HCT116 (cell line): ENCODE measurements around the gene PLEKHA4. TPM values are rescaled to one million over a fixed set of nuclear protein-coding genes. Genes with fewer than 3 reads are reported as not detected.

Experiments
- ATAC-seq: fragments of 200-7000 bp; cut with Tn5 transposase; 2 replicates; pipeline ENCODE4 v1.9.1; 2020; ENCODE audit warnings: mild to moderate bottlenecking, moderate library complexity
- BruUV-seq: library from RNA; stranded (reverse); fragments of 400-500 nt; replicated peaks from 2 replicates; lab custom pipeline; 2021; lab: Mats Ljungman, UMichigan
- CTCF ChIA-PET: fragments of 300-600 bp; sonication (Branson Sonifier 250); formaldehyde crosslinking; loops from one replicate; lab custom pipeline; 2021; ENCODE audit warnings: antibody characterized with exemption; lab: Charles Lee
- POLR2A ChIA-PET: fragments of 300-600, 350-600 bp; sonication (Branson Sonifier 250); formaldehyde crosslinking; loops from one replicate; lab custom pipeline; 2021; ENCODE audit warnings: antibody characterized with exemption; lab: Charles Lee
- RAD21 ChIA-PET, 2 experiments: fragments of 300-600 bp; sonication (Branson Sonifier 250); formaldehyde crosslinking; loops; one replicate each; lab custom pipeline; 2023; ENCODE audit warnings: low total read pairs in 2 of 2; ENCODE audit not compliant: uncharacterized antibody in 2 of 2, unreplicated experiment in 2 of 2, low non-redundant PET in 1 of 2; lab: Charles Lee
- DNase-seq: peaks from one replicate; pipeline ENCODE4 v3.0.0-alpha.2; 2010; ENCODE audit warnings: low read depth, low spot score
- H2AFZ ChIP-seq: fragments of 200-600 bp; shearing (Covaris generic), sonication (generic); 2 replicates; pipeline ENCODE4 v1.6.1; 2017; ENCODE audit warnings: low read depth, mixed run types, mixed read lengths, antibody characterized with exemption, low read length; ENCODE audit not compliant: poor library complexity, severe bottlenecking
- H3K27ac ChIP-seq: 2 replicates; pipeline ENCODE4 v1.5.1; 2012; ENCODE audit warnings: low read depth, low read length
- H3K27me3 ChIP-seq: fragments of 200-600 bp; sonication (generic); 2 replicates; pipeline ENCODE4 v1.6.1; 2016; ENCODE audit warnings: mixed run types, low read length, mixed read lengths; ENCODE audit not compliant: insufficient read depth
- H3K36me3 ChIP-seq, 2 experiments: fragments of 200-500 bp in 1 of 2; fragments of 200-600 bp in 1 of 2; sonication (Bioruptor generic) in 1 of 2; sonication (generic) in 1 of 2; 2 replicates each; pipeline versions ENCODE4 v1.5.1 to v1.6.1; 2014 to 2016; ENCODE audit warnings: low read length in 2 of 2, inconsistent platforms in 1 of 2, mixed read lengths in 1 of 2, mixed run types in 1 of 2; ENCODE audit not compliant: insufficient read depth in 2 of 2, control insufficient read depth in 1 of 2
- H3K4me1 ChIP-seq, 2 experiments: fragments of 200-600 bp in 1 of 2; sonication (generic) in 1 of 2; 2 replicates each; pipeline versions ENCODE4 v1.5.1 to v1.6.1; 2012 to 2017; ENCODE audit warnings: low read length in 2 of 2, inconsistent platforms in 1 of 2, mild to moderate bottlenecking in 1 of 2, mixed read lengths in 1 of 2, mixed run types in 1 of 2, moderate library complexity in 1 of 2; ENCODE audit not compliant: insufficient read depth in 2 of 2, control insufficient read depth in 1 of 2
- H3K4me2 ChIP-seq: fragments of 200-600 bp; sonication (generic); 2 replicates; pipeline ENCODE4 v1.6.1; 2017; ENCODE audit warnings: mixed run types, low read length, mixed read lengths
- H3K4me3 ChIP-seq, 2 experiments: fragments of 200-600 bp in 1 of 2; sonication (generic) in 1 of 2; replicated peaks in 1 of 2; 2 replicates each; pipeline ENCODE4 v1.5.1; 2011 to 2016; ENCODE audit warnings: low read length in 2 of 2, control low read depth in 1 of 2, low read depth in 1 of 2, mild to moderate bottlenecking in 1 of 2, mixed read lengths in 1 of 2, mixed run types in 1 of 2
- H3K79me2 ChIP-seq: fragments of 200-600 bp; sonication (generic); 2 replicates; pipeline ENCODE4 v1.6.1; 2017; ENCODE audit warnings: mild to moderate bottlenecking, mixed run types, low read length, moderate library complexity, mixed read lengths; ENCODE audit not compliant: insufficient read depth
- H3K9ac ChIP-seq: fragments of 200-600 bp; sonication (generic); 2 replicates; pipeline ENCODE4 v1.6.1; 2016; ENCODE audit warnings: low read length, mixed read lengths
- H3K9me2 ChIP-seq: fragments of 200-600 bp; sonication (generic), shearing (Covaris generic); 2 replicates; pipeline ENCODE4 v1.6.1; 2017; ENCODE audit warnings: mixed run types, mild to moderate bottlenecking, moderate library complexity; ENCODE audit not compliant: insufficient read depth
- H3K9me3 ChIP-seq, 2 experiments: fragments of 200-500 bp in 1 of 2; fragments of 200-600 bp in 1 of 2; sonication (Bioruptor generic) in 1 of 2; sonication (generic) in 1 of 2; 2 replicates each; pipeline ENCODE4 v1.6.1; 2014 to 2017; ENCODE audit warnings: low read length in 2 of 2, mixed read lengths in 2 of 2, inconsistent platforms in 1 of 2, low read depth in 1 of 2, mild to moderate bottlenecking in 1 of 2, mixed run types in 1 of 2, moderate library complexity in 1 of 2; ENCODE audit not compliant: control insufficient read depth in 1 of 2, insufficient read depth in 1 of 2
- H4K20me1 ChIP-seq: fragments of 200-600 bp; sonication (generic), shearing (Covaris generic); 2 replicates; pipeline ENCODE4 v1.6.1; 2017; ENCODE audit warnings: mixed run types, mild to moderate bottlenecking, moderate library complexity; ENCODE audit not compliant: insufficient read depth
- CBX3 ChIP-seq: IDR thresholded peaks from 2 replicates; pipeline ENCODE4 v1.6.1; 2012; ENCODE audit warnings: low read depth
- CEBPB ChIP-seq: IDR thresholded peaks from 2 replicates; pipeline ENCODE4 v1.6.1; 2012; ENCODE audit warnings: low read depth
- EGR1 ChIP-seq: IDR thresholded peaks from 2 replicates; pipeline ENCODE4 v1.6.1; 2012; ENCODE audit warnings: low read depth
- ELF1 ChIP-seq: IDR thresholded peaks from 2 replicates; pipeline ENCODE4 v1.6.1; 2012; ENCODE audit warnings: low read depth, borderline replicate concordance
- EZH2phosphoT487 ChIP-seq: fragments of 200-600 bp; IDR thresholded peaks from 2 replicates; pipeline ENCODE4 v1.6.1; 2018; ENCODE audit warnings: antibody characterized with exemption, borderline replicate concordance
- FOSL1 ChIP-seq: IDR thresholded peaks from 2 replicates; pipeline ENCODE4 v1.6.1; 2012; ENCODE audit warnings: low read depth
- JUND ChIP-seq: IDR thresholded peaks from 2 replicates; pipeline ENCODE4 v1.6.1; 2012
- POLR2A ChIP-seq: IDR thresholded peaks from 2 replicates; pipeline ENCODE4 v1.7.0; 2011; ENCODE audit warnings: borderline replicate concordance; ENCODE audit not compliant: insufficient read depth, insufficient read length; ENCODE audit errors: extremely low read depth
- POLR2AphosphoS5 ChIP-seq: IDR thresholded peaks from 2 replicates; pipeline ENCODE4 v1.6.1; 2011; ENCODE audit warnings: mild to moderate bottlenecking, low read depth, low read length, moderate library complexity
- RAD21 ChIP-seq: IDR thresholded peaks from 2 replicates; pipeline ENCODE4 v1.6.1; 2012; ENCODE audit warnings: low read depth, mild to moderate bottlenecking
- SIN3A ChIP-seq: IDR thresholded peaks from 2 replicates; pipeline ENCODE4 v1.6.1; 2012; ENCODE audit warnings: low read depth
- TCF7L2 ChIP-seq: IDR thresholded peaks from 2 replicates; pipeline ENCODE4 v1.7.0; 2011; ENCODE audit warnings: borderline replicate concordance, inconsistent platforms; ENCODE audit not compliant: insufficient read depth, insufficient read length; ENCODE audit errors: extremely low read depth
- YY1 ChIP-seq: IDR thresholded peaks from 2 replicates; pipeline ENCODE4 v1.6.1; 2011; ENCODE audit warnings: low read length, low read depth, moderate library complexity, mild to moderate bottlenecking; ENCODE audit not compliant: insufficient replicate concordance; ENCODE audit errors: extremely low read depth
- ZFX ChIP-seq: fragments of 450-650 bp; IDR thresholded peaks from 2 replicates; pipeline ENCODE4 v1.6.1; 2017
- ZNF274 ChIP-seq: fragments of 200-500 bp; sonication (Bioruptor generic); IDR thresholded peaks from 2 replicates; pipeline ENCODE4 v1.6.1; 2014; ENCODE audit warnings: mild to moderate bottlenecking, low read depth, low read length, inconsistent platforms
- intact Hi-C: fragments of 100-400 bp; cut with micrococcal nuclease; formaldehyde crosslinking; loops from 2 replicates; pipeline ENCODE4 v1.10.0; 2022
- total RNA-seq: library from RNA; stranded (reverse); gene quantifications from one replicate; pipeline ENCODE4 v1.2.1, GENCODE V29; 2021; ENCODE audit not compliant: unreplicated experiment
- TF ChIP-seq, protein P1 (sequence below): IDR thresholded peaks from 2 replicates; pipeline ENCODE4 v1.6.1; 2012
- TF ChIP-seq, protein P2 (sequence below): IDR thresholded peaks from 2 replicates; pipeline ENCODE4 v1.6.1; 2012; ENCODE audit warnings: low read depth

PLEKHA4 gene
- total RNA-seq, 1 experiment from 2014 or later = 20.4 TPM

- Histone ChIP-seq H3K9ac (no peak overlapping the region), H3K9me3 (no peaks in the 10 kb centered on the region), H3K27ac (no peak overlapping the region), H3K36me3 (peaks cover 7 to 21% of the 10 kb centered on the region in 2 experiments), H4K20me1 (no peaks in the 10 kb centered on the region), H3K79me2 (no peaks in the 10 kb centered on the region), H3K4me1 (no peaks in the 10 kb centered on the region), H3K4me3 (no peak overlapping the region), H3K4me2 (no peak overlapping the region), H2AFZ (no peak overlapping the region), H3K9me2 (no peaks in the 10 kb centered on the region), H3K27me3 (no peaks in the 10 kb centered on the region)
- TF ChIP-seq EGR1 (no peak), FOSL1 (no peak), ZNF274 (no peak), POLR2A (no peak), EZH2phosphoT487 (no peak), ELF1 (no peak), POLR2AphosphoS5 (no peak), ZFX (no peak)
- TF ChIP-seq, protein P1, sequence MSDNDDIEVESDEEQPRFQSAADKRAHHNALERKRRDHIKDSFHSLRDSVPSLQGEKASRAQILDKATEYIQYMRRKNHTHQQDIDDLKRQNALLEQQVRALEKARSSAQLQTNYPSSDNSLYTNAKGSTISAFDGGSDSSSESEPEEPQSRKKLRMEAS = no peak
- CTCF ChIA-PET = no interaction called here
- POLR2A ChIA-PET = no interaction called here
- ATAC-seq = no peak
- BruUV-seq = no TSS peak
- RAD21 ChIA-PET = no interaction called here
- DNase-seq = no peak
- intact Hi-C loops = no loop called here
These were observed 45.8 kb upstream of the PLEKHA4 start for GRCh38 chr19:48914181-48914580.

- Histone ChIP-seq H3K9me3 (no peaks in the 10 kb centered on the region), H3K4me3 (no peak overlapping the region), H3K4me1 (no peaks in the 10 kb centered on the region), H3K36me3 (peaks cover 7 to 18% of the 10 kb centered on the region in 2 experiments), H3K27ac (no peak overlapping the region), H2AFZ (no peak overlapping the region), H3K27me3 (no peaks in the 10 kb centered on the region), H3K79me2 (no peaks in the 10 kb centered on the region), H4K20me1 (no peaks in the 10 kb centered on the region), H3K9ac (no peak overlapping the region), H3K4me2 (no peak overlapping the region), H3K9me2 (no peaks in the 10 kb centered on the region)
- BruUV-seq = no TSS peak
- intact Hi-C loops = no loop called here
- DNase-seq = no peak
- ATAC-seq = peak; percentile 67
- CTCF ChIA-PET = interaction anchor here (1.6 kb wide), 1 partner anchor 13 kb away, joined by 3 read pairs; the partner anchor contains the start of gene NUCB1
- RAD21 ChIA-PET = no interaction called here
- POLR2A ChIA-PET = interaction anchor here (1.8 kb wide), 1 partner anchor 13 kb away, joined by 5 read pairs; the partner anchor contains the start of gene NUCB1
- TF ChIP-seq EGR1 (no peak), SIN3A (no peak), POLR2AphosphoS5 (no peak), FOSL1 (no peak), RAD21 (no peak), YY1 (no peak), CEBPB (no peak), EZH2phosphoT487 (no peak), TCF7L2 (no peak), CBX3 (no peak), JUND (no peak)
- TF ChIP-seq, protein P1 = no peak
- TF ChIP-seq, protein P2, sequence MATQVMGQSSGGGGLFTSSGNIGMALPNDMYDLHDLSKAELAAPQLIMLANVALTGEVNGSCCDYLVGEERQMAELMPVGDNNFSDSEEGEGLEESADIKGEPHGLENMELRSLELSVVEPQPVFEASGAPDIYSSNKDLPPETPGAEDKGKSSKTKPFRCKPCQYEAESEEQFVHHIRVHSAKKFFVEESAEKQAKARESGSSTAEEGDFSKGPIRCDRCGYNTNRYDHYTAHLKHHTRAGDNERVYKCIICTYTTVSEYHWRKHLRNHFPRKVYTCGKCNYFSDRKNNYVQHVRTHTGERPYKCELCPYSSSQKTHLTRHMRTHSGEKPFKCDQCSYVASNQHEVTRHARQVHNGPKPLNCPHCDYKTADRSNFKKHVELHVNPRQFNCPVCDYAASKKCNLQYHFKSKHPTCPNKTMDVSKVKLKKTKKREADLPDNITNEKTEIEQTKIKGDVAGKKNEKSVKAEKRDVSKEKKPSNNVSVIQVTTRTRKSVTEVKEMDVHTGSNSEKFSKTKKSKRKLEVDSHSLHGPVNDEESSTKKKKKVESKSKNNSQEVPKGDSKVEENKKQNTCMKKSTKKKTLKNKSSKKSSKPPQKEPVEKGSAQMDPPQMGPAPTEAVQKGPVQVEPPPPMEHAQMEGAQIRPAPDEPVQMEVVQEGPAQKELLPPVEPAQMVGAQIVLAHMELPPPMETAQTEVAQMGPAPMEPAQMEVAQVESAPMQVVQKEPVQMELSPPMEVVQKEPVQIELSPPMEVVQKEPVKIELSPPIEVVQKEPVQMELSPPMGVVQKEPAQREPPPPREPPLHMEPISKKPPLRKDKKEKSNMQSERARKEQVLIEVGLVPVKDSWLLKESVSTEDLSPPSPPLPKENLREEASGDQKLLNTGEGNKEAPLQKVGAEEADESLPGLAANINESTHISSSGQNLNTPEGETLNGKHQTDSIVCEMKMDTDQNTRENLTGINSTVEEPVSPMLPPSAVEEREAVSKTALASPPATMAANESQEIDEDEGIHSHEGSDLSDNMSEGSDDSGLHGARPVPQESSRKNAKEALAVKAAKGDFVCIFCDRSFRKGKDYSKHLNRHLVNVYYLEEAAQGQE = no peak
These were observed 44.9 kb upstream of the PLEKHA4 start for GRCh38 chr19:48913114-48913889.
